ENCODE data around the gene SBF2.

- TF ChIP-seq TAF1 (IDR thresholded peaks at IDR 0.05; ENCODE audit: borderline replicate concordance, low read depth, low read length) = no peak
- TF ChIP-seq POLR2AphosphoS5 (IDR thresholded peaks at IDR 0.05; ENCODE audit: low read depth, low read length) = no peak
- no peak for TF ChIP-seq POLR2A (IDR thresholded peaks at IDR 0.05; ENCODE audit: low read depth, low read length)
Observed at GRCh38 chr11:10204021-10204420, 90.0 kb downstream of the SBF2 start.

All from GM12892 (cell line).